IPS-NIHi7 (cell line): ENCODE measurements around the gene RIPK3.
"Not testable (repeated sequence)": the region's sequence is repeated elsewhere in the genome, so short reads cannot be mapped to it uniquely, and the experiment has no call there.

Source experiments
- DNase-seq: peaks from one replicate; pipeline ENCODE4 v3.0.0; 2012; ENCODE audit warnings: mixed read lengths; ENCODE audit errors: extremely low spot score

The RIPK3 gene

DNA sequence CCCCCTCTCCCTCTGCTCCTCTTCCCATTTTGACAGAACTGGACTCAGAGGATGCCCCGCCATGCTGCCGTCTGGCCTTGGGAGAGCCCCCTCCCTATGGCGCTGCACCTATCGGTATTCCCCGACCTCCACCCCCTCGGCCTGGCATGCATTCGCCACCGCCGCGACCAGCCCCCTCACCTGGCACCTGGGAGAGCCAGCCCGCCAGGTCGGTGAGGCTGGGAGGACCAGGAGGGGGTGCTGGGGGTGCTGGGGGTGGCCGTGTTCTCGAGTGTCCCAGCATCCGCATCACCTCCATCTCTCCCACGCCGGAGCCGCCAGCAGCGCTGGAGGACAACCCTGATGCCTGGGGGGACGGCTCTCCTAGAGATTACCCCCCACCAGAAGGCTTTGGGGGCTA, 29.7 kb upstream of the RIPK3 start:
- DNase-seq: no peak

DNA sequence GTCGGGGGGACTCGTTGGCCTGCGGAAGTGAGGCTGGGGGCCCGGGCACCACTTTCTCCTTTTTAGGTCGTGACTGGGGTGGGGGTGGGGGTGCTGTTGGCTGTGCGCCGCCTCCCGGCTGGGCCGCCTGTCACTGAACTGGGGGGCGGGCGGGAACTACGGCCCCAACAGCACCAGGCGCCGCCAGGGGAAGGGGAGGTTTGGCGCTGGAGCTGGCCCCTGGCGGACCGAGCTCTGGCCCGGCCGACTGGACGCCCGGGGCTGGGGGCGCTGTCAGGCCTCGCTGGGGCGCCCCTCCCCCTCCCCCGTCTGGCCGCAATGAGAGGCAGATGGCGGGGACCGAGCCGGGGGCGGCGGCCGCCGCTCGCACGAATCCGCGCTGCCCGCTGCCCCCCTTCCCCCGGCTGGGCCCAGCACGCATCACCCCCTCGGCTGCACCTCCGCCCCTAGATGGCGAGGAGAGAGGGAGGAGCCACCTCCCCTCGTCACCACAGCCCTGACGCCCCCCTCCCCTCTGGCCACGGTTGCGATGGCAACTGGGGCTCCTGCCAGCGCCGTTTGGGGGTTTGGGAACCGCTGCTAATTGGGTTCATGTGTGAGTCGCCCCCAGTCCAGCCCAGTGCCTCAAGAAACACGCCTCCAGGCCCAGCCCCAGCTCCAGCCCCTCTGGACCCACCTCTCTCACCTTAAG, 28.9 kb upstream of the RIPK3 start:
- DNase-seq: peak; percentile 78

DNA sequence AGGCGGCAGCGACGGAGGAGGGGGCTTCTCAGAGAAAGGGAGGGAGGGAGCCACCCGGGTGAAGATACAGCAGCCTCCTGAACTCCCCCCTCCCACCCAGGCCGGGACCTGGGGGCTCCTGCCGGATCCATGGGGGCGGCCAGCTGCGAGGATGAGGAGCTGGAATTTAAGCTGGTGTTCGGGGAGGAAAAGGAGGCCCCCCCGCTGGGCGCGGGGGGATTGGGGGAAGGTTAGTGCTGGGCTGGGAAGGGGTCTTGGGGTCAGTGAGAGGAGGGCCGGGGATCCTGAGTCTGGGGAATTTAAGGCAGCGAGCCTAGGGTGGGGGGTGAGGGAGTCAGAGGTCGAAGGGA, 28.4 kb upstream of the RIPK3 start:
- DNase-seq: no peak

DNA sequence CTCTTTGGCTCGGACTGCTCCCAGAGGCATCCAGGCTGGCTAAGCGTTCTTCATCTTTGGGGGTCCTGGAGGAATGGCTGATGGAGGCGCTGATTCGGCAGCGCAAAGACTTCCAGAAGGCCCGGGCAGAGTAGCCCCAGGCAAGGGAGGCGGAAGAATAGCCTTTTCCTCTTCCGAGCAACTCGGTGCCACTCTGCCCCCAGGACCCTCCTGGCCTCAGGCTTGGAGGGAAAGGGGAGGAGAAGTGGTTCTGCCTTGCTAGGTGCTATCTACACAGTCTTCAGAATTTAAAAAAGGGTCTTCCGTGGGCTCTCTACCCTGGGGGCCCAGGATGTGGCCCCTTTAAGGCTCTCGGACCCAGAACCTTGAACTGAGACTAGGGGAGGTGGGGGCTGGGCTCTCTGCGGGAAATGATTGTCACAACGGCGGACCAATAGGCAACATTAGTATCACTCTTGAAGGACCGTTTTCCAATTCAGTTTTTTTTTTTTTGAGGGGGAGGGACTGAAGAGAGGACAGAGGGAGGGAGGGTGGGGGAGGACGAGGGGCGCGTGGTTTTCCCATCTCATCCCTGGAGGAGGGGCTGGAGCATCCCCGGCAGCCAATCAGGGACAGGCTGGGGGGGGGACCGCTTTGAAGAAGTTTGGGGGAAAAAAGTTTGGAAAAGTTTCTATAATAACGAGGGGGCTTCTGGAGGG, 27.9 kb upstream of the RIPK3 start, which contains the start of gene NFATC4:
NFATC4 (plus strand) TSS at position 671 of the 698 bp plus-strand sequence. CDS start 157 bp downstream, outside the sequence.
- DNase-seq: peak; percentile 74

DNA sequence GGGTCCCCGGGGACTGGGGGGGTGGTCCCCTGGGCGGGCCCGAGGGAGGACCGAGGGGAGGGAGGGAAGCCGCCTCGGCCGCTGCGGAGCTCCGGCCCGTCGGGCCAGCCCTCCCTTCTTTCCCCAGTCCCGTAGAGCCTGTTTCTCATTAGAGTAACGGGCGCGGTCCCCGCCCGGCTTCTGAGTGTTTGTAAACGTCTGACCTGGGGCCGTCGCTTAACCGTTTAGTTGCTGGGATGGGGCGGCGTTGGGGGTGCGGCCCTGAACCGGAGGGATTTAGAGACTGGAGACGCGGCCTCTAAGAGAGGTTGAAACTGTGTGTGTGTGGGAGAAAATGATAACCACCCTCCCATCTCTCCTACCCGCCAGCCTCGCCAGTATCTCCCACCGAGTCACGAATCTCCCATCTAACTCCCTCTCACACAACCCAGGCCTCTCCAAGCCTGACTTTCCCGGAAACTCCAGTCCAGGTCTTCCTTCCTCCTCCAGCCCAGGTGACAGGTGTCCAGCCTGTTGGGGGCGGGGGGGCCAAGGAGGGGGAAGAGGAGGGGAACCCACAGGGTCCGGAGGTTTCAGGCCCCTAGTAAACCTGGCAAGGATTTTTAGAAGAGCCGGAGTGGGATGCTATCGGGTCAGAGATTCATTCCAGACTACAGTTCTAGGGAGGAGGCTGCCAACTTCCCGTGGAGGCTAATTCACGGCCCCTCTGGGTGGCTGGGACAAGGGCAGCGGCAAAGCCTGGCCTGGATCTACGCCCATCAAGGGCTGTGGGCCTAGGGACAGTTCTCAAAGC, 27.1 kb upstream of the RIPK3 start:
- peak; percentile 78 for DNase-seq

DNA sequence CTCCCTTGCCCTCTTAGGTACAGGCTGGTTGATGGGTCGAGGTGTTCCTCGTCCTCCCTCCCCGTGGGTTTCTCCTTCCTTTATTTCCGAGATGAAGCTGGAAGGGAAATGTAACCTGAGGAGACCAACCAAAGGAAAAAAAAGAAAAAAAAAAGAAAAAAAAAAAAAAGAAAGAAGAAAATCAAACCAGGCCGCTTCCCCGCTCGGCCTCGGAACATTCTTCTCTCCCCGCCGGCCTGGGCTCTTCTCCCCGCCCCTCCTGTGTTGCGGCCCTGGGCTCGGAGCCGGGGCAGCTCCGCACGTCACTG, 26.6 kb upstream of the RIPK3 start:
- DNase-seq: no peak

DNA sequence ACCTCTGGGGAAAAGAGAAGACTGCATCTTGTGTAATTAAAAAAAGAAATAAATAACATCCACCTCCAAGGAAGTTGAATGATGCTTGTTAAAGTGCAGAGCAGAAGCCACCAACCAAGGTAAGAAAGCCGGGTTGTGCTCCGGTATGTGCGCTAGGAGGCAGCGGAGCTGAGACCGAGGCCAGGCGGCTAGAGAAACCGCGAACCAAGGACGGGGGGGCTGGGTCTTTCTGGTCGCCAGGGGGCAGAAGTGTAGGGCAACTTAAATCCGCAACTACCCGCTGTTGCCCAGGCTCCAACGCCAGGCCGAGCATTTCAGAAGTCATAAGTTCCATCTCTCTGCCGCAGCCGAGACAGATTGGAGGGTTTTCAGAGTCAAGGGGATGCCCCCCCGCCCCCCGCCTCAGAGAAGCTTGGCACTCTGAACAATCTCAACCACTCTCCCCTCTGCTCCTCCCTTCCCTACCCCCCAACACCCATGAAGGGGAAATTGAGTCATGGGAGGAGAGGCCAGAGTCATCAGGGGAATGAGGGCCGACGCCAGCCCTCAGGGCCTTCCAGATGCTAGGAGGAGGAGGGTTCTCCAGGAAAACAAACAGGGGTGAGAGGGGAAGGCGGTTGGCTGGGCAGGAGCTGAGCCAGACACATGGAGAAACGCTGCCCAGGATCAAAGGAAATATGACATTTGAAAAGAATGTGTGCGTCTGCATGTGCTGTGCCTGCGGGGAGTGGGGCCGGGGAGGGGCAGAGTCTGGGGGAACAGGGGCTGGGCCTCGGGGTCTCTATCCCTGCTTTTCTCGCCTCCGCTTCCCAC, 26.0 kb upstream of the RIPK3 start:
- DNase-seq: peak; percentile 88

DNA sequence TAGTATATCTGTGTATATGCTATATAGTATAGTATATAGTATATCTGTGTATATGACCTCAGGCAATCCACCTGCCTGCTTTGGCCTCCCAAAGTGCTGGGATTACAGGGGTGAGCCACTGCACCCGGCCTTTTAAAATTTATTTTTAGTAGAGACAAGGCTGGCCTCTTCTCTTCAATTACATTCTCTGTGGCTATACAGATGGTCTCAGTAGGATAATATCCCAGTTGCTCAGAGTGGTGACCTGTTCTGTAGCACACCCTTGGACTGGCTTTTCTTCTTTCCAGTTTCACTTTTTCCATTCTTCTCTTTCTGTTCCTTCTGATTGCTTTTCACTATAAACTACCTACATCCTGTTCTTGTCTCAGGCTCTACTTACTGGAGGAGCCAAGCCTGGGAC, 25.1 kb upstream of the RIPK3 start:
- DNase-seq: no peak

DNA sequence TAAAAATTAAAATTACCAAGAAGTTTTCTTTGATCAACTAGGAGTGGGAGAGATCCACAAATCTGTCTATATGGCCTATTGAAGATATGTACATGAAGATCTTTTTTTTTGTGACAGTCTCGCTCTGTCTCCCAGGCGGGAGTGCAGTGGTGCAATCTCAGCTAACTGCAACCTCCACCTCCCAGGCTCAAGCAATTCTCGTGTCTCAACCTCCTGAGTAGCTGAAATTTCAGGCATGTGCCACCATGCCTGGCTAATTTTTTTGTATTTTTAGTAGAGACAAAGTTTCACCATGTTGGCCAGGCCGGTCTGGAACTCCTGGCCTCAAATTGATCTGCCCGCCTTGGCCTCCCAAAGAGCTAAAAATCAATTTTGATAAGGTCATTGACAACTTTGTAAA, 23.6 kb upstream of the RIPK3 start:
- no peak for DNase-seq

DNA sequence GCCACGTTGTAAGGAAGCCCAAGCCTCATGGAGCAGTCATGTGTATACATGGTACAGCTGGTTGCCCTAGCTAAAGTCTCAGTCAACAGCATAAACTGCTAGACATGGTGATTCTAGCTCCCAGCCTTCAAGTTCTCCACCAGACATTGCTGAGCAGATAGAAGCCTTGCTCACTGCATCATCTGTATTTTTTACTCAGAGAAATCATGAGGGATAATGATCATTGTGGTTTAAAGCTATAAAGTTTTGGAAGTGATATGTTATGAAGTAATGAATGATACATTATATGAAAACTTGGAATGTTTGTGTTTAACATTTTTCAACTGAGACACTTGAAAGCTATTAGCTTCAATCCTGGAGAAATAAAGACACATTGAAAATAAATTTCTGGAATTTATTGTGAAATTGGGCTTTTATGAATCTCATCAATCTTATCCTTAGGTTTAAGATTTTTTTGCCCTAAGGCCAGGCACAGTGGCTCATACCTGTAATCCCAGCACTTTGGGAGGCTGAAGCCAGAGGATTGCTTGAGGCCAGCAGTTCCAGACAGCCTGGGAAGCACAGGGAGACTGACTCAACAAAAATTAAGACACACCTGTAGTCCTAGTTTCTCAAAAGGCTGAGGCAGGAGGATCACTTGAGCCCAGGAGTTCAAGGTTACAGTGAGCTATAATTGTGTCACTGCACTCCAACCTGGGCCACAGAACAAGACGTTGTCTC, 22.6 kb upstream of the RIPK3 start:
- no peak for DNase-seq

DNA sequence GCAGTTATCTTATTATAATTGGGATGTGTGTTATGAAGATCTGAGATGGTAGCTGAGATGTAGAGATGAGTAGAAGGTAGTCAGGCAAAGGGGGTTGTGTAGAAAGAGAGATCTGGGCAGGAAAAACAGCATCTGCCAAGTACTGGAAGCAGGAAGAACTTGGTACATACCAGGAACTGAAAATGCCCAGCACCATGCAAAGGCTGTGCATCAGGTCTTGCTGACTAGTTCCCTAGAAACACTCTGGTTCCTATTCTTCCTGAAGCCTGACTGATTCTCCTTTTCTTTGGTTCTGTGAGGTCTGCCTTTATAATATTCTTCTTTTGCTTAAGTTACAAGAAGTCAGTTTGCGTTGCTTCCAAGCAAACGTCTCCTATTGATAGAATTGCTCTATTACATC, 21.5 kb upstream of the RIPK3 start:
- no peak for DNase-seq

DNA sequence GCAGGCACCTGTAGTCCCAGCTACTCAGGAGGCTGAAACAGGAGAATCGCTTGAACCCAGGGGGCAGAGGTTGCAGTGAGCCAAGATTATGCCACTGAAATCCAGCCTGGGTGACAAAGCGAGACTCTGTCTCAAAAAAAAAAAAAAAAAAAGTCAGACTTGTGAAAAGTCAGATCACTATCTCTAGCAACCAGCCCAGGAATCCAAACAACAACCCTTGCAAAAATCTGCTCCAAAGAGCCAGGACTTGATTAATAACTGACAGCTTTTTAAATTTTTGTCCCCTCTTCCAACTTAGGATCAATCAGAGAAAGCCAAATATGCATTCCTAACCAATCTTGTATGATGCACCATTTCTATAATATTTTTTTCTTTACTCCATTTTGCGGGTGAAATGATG, 20.5 kb upstream of the RIPK3 start:
- no peak for DNase-seq

DNA sequence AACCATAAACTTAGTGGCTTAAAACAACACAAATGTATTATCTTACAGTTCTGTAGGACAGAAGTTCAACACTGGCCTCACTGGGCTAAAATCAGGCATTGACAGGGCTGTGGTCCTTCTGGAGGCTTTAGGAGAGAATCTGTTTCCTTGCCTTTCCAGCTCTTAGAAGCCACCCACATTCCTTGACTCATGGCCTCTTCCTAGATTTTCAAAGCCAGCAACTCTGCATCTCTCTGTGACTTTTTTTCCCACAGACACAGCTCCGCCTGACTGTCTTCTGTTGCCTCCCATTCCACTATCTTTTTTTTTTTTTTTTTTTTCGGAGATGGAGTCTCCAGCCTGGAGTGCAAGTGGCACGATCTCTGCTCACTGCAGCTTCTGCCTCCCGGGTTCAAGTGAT, 16.4 kb upstream of the RIPK3 start:
- no peak for DNase-seq

DNA sequence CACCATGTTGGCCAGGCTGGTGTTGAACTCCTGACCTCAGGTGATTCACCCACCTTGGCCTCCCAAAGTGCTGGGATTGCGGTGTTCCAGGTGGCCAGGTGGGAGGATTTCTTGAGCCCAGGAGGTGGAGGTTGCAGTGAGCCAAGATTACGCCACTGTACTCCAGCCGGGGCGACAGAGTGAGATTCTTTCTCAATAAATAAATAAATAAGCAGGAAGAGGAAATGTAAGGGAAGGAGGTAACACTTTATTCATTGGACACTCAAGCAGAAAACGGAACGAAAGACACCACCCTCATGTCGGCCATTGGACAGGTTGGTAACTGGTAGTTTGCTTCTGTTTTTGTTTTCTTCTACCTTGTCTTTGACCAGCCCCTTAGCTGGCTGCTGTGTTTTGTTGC, 15.2 kb upstream of the RIPK3 start:
- no peak for DNase-seq

DNA sequence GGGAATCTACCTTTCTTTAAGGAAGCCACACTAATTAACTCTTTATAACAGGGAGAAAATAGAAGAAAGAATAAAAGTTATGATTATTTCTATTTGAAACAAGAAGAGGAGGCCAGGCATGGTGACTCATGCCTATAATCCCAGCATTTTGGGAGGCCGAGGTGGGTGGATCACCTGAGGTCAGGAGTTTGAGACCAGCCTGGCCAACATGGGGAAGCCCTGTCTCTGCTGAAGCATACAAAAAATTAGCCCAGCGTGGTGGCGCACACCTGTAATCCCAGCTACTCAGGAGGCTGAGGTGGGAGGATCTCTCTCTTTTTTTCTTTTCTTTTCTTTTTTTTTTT, 14.7 kb upstream of the RIPK3 start:
- not testable (repeated sequence) for DNase-seq

DNA sequence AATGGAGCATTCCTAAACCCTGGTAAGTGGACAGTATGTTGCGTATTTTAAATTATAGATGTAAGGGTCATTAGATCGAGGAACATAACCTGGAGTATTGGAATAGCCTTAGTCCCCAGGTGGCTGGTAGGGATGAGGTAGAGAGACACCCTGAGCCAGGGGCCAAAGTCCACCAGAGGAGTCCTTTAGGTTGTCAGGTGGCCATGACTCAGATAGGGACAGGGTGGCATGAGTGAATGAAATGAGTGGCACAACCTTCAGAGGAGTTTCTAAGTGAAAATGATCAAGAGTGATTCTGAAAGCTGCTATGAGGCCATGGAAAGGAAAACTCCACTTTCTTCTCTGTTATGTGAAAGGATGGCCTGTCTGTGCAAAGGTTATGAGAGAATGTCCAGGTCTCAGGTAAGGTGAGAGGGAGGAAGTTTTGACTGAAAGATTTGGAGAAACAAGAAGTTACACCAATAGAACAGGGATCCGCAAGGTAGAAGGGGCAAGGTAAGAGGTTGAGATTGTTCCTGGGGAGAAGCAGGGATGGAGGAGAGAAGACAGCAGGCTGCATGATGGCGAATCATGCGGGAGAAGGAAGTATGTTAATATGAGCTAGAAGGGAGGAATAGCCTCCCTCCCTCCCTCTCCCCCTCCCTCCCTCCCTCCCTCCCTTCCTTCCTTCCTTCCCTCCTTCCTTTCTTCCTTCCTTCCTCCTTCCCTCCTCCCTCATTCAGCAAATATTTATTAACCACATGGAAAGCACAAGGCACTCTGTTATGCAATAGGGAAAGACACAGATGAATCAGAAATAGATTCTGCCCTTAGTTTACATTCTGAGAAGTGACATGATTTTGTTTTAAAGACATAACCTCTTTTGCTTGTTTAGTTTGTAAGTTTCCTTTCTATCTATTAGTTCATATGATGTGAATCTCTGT, 14.0 kb upstream of the RIPK3 start:
- DNase-seq: no peak

DNA sequence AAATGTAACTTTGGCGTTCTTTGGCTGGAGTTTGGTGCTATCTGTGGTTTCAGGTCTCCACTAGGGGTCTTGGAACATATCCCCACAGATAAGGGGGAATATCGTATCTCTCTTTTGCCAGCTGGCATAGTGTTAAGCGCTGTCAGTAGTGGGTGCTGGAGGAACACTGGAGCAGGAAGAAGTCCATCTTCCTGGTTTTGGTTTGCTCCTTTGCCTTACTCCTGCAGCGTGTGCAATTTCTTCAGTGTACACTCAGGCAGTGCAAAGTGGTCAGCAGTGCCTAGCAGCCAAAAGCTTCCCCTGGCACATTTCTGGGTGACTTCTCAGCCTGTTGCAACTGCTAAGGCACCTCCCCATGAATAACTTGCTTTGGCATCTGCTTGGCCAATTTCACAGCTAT, 11.7 kb upstream of the RIPK3 start:
- no peak for DNase-seq

DNA sequence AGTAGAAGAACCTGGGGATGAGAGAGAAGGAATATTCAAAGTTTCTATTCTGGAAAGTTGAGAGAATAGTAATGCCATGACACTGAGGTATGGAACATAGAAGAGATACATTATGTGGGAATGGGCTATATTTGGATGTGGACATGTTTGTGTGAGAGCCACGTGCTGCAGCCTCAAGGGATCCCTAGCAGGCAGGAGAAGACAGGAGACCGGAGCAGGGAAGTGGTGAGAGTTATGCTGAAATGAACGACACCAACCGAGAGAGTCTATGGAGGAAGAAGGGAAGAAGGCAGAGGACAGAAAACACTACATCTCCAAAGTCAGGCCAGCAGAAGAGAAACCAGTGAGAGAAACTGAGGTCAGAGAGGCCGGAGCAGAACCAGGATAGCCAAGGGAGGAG, 10.0 kb upstream of the RIPK3 start:
- DNase-seq: no peak

DNA sequence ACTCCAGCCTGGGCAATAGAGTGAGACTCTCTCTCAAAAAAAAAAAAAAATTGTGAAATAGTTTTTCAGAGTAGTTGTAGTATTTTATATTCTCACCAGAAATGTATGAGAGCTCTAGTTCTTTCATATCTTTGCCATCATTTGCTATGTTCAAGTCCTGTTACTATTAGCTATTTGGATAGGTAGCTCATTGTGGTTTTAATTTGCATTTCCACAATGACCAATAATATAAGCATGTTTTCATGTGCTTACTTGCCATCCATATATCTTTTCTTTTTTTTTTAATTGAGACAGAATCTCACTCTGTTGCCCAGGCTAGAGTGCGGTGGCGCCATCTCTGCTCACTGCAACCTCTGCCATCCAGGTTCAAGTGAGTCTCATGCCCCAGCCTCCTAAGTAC, 8.4 kb upstream of the RIPK3 start:
- no peak for DNase-seq

DNA sequence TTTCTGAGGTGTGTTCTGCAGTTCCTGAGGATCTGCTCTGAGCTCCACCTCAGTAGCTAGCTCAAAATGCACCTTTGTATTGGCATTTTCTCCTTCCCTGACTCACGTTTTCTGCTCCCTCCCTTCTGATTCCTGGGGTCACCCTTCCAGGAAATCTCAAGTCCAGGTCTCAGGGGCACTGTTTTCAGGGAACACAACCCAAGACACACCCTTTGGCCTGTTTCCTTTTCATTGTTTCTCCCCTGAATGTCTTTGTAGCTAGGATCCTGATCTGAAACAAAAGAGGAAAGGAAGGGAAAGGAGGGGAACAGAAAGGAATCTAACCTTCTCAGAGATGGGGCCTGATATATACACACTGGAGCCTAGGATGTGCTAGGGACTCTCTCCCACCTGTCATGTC, 7.3 kb upstream of the RIPK3 start:
- no peak for DNase-seq
